Measurements from ENCODE around the gene MAMSTR. TPM values are rescaled to one million over a fixed set of nuclear protein-coding genes. Genes with fewer than 3 reads are reported as not detected.

Gene MAMSTR
- total RNA-seq, 1 experiment from 2014 or later, result 1.6 TPM

DNA sequence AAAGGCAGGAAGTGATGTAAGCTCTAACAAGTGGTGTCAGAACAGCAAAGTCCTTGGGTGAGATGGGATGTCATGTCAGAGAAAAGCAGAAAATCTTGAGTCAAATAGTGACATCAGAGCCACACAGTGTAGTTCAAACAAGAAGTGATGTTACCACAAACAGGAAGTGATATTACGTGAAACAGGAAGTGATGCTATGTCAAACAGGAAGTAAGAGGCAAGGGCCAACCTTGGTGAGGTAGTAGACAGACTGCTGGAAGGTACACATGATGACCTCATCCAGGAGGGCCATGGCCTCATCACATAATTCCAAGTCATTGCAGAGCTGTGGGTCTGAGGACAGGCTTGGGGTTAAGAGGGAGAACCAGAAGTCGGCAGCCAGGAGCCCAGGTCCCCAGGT, 7.0 kb upstream of the MAMSTR start:
- no peak overlapping the region for H3K18ac ChIP-seq (ENCODE audit: insufficient read length, low read depth, low read length)

More for the DNA sequence above, 7.0 kb upstream of the MAMSTR start:
- H3K4me1 ChIP-seq (ENCODE audit: insufficient read depth, low read length), result no peaks in the 10 kb centered on the region
- H2BK20ac ChIP-seq (ENCODE audit: low read depth, low read length, poor library complexity, severe bottlenecking), result no peak overlapping the region
- H2BK12ac ChIP-seq (ENCODE audit: insufficient read length, low read depth, low read length), result no peak overlapping the region
- Mint-ChIP-seq H3K27me3 (ENCODE audit: low read depth) (peaks cover 2% of the 10 kb centered on the region; the same call in 1 of the 2 replicates), H3K4me3 (no peak overlapping the region), H3K9me3 (no peaks in the 10 kb centered on the region), H3K4me1 (peaks cover 3 to 9% of the 10 kb centered on the region in 2 experiments), H3K27ac (no peak overlapping the region; a peak in 1 of 7 replicates), H3K36me3 (ENCODE audit: insufficient read depth in 1 of 3, low read depth in 3 of 3) (peaks cover 0 to 4% (median 4%) of the 10 kb centered on the region in 3 experiments; a peak in 3 of 7 replicates)
- no peak overlapping the region for H2BK15ac ChIP-seq (ENCODE audit: low read depth, low read length)
- no peaks in the 10 kb centered on the region for H3K27me3 ChIP-seq (ENCODE audit: insufficient read depth, low read length)
- no peak overlapping the region for H3K23ac ChIP-seq (ENCODE audit: insufficient read length, low read depth, low read length)
- H3K79me1 ChIP-seq (ENCODE audit: insufficient read depth, low read depth, low read length, poor library complexity, severe bottlenecking), result no peaks in the 10 kb centered on the region
- no peak overlapping the region for H4K91ac ChIP-seq (ENCODE audit: insufficient read length, low read depth, low read length)
- no peak overlapping the region for H2AFZ ChIP-seq (ENCODE audit: low read length)
- H4K20me1 ChIP-seq (ENCODE audit: control insufficient read depth, insufficient read depth, insufficient read length), result no peaks in the 10 kb centered on the region
- no peak overlapping the region for H4K8ac ChIP-seq (replicated peaks; ENCODE audit: insufficient read length, low read depth, low read length)
- H3K9ac ChIP-seq (ENCODE audit: extremely low read depth, insufficient read length, low read length), result no peak overlapping the region
- no CpG with 5 or more reads among the region's 2 CpGs for WGBS (ENCODE audit: extremely low coverage, insufficient read length, low lambda C conversion rate)
- no peak overlapping the region for H3K4ac ChIP-seq (ENCODE audit: low read depth, low read length)
- H2AK5ac ChIP-seq (ENCODE audit: insufficient read length, low read length), result no peak overlapping the region
- no peak overlapping the region for H3T11ph ChIP-seq (ENCODE audit: low read length)
- no peaks in the 10 kb centered on the region for H3K79me2 ChIP-seq (ENCODE audit: insufficient read depth, low read length)
- no peak overlapping the region for H3K27ac ChIP-seq (ENCODE audit: insufficient read length, low read depth, low read length)
- H3K14ac ChIP-seq (ENCODE audit: insufficient read depth, low read length), result no peak overlapping the region
- TF ChIP-seq, protein P1, sequence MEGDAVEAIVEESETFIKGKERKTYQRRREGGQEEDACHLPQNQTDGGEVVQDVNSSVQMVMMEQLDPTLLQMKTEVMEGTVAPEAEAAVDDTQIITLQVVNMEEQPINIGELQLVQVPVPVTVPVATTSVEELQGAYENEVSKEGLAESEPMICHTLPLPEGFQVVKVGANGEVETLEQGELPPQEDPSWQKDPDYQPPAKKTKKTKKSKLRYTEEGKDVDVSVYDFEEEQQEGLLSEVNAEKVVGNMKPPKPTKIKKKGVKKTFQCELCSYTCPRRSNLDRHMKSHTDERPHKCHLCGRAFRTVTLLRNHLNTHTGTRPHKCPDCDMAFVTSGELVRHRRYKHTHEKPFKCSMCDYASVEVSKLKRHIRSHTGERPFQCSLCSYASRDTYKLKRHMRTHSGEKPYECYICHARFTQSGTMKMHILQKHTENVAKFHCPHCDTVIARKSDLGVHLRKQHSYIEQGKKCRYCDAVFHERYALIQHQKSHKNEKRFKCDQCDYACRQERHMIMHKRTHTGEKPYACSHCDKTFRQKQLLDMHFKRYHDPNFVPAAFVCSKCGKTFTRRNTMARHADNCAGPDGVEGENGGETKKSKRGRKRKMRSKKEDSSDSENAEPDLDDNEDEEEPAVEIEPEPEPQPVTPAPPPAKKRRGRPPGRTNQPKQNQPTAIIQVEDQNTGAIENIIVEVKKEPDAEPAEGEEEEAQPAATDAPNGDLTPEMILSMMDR (conservative IDR thresholded peaks at IDR 0.05), result no peak
- DNase-seq, result no peak
- H2BK120ac ChIP-seq (ENCODE audit: low read depth, low read length, poor library complexity, severe bottlenecking), result no peak overlapping the region
- no peak overlapping the region for H3K4me2 ChIP-seq (ENCODE audit: insufficient read depth, insufficient read length, low read length)
- H3K23me2 ChIP-seq (ENCODE audit: insufficient read length, low read depth, low read length, poor library complexity, severe bottlenecking), result no peaks in the 10 kb centered on the region
- no peak overlapping the region for H4K5ac ChIP-seq (ENCODE audit: insufficient read length, low read depth, low read length)
- H3K56ac ChIP-seq (ENCODE audit: insufficient read length, low read depth, low read length), result no peak overlapping the region
- H2BK5ac ChIP-seq (ENCODE audit: insufficient read length, low read length), result no peak overlapping the region
- no peaks in the 10 kb centered on the region for H3K9me3 ChIP-seq (ENCODE audit: control insufficient read depth, low read depth, low read length)

Measured in H9 (cell line).